GM18499 (cell line): ENCODE measurements around the gene ATP5MC3.
"Not testable (repeated sequence)": the region's sequence is repeated elsewhere in the genome, so short reads cannot be mapped to it uniquely, and the experiment has no call there.

ENCODE experiments used
- ATAC-seq: cut with Tn5 transposase; IDR thresholded peaks from one replicate; pipeline ENCODE4 v1.9.1; 2021; ENCODE audit warnings: moderate number of reproducible peaks; ENCODE audit not compliant: insufficient read depth, unreplicated experiment

ATP5MC3 gene

DNA sequence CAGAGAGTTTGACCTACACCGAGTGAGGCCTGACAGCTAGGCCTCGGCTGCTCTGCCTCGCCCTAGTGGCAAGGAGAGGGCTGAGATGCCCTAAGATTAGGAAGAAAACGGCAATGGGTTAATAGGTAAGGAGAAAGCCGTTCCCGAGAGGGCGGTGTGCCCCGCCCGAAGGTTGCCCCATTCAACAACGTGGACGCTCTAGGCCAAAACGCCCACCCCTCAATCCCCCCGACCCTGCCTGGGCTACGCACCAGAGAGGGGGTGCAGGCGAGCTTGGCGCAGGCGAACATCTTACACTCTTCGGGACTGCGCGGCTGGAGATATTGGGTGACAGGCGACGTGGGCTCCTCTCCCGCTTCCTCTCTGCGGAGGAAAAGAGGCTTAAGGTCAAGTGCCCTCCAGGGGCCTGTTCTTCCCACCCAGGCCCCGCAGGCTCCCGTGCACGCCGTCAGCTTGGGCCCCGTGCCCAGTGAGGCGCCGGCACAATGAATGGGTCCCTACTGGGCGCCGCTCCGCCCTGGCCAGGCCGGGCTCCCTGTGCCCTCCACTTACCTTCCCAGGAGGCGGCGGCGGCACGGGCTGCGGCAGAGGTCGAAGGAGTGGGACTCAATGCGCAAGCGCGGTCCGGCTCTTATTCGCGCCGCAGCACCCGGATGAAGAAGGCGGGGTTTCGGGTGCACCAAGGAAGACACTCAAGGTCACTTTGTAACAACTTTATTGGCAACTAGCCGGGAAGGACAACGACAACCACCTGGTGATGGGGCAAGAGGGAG, at the start of gene ATP5MC3:
ATP5MC3 (minus strand) TSS at position 607 of the 773 bp plus-strand sequence; CDS start at position 290, 317 bp downstream.
- ATAC-seq: peak; percentile 51

DNA sequence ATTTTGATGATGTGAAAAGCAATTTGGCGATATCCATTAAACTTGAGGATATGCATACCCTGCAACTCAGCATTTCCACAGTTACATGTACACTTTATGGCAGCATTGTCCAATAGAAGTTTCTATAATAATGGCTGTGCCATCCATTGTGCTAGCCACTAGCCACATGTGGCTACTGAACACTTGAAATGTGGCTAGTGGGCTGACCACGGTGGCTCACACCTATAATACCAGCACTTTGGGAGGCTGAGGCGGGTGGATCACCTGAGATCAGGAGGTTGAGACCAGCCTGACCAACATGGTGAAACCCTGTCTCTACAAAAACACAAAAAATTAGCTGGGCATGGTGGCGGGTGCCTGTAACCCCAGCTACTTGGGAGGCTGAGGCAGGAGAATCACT, 47.1 kb upstream of the ATP5MC3 start:
- not testable (repeated sequence) for ATAC-seq

- ATAC-seq: no peak
These were observed 46.7 kb upstream of the ATP5MC3 start for GRCh38 chr2:175228179-175228578.

DNA sequence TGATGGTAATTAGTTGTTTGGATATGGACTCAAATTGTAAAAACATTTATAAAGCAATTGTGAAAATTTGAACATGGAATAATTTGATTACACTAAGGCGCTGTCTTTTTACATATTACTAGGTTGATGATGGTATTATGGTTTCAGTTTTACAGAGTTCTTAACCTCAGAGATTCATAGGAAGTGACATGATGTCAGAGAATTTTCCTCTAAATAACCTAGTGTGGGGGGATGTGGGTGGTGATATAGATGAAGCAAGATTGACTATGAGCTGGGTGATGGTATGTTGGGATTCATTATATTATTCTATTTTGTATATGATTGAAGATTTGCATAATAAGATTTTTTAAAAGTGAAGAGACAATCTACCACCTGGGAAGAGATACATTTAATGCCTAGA, 45.9 kb upstream of the ATP5MC3 start:
- ATAC-seq: no peak

DNA sequence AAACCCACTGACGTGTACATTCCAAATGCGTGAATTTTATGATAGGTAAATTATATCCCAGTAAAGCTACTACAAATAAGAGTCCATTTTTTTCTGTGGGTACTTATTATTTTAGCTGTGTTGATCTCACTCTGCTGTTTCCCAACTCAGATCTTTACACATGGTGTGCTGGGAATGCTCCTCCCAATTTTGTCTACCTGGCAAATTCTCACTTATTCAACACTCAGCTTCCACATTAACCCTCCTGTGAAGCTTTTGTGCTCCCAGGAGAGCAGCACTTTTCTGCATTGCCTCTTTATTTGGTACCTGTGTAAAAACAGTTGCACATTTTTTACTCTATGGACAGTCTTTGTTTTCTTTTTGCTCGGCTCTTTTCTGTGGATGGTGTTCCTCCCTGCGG, 38.6 kb upstream of the ATP5MC3 start:
- ATAC-seq: no peak

DNA sequence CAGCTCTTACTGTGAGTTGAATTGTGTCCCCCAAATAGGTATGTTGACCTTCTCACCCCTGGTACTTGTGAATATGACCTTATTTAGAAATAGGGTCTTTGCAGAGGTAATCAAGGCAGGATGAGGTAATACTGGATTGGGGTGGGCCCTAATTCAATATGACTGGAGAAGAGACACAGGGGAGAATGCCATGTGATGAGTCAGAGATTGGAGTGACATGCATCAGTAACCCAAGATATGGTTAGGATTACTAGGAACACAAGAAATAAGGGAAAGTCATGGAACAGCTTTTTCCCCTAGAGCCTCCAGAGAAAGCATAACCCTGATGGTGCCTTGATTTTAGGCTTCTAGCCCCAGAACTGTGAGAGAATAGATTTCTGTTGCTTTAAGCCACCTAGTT, 37.0 kb upstream of the ATP5MC3 start:
- no peak for ATAC-seq

DNA sequence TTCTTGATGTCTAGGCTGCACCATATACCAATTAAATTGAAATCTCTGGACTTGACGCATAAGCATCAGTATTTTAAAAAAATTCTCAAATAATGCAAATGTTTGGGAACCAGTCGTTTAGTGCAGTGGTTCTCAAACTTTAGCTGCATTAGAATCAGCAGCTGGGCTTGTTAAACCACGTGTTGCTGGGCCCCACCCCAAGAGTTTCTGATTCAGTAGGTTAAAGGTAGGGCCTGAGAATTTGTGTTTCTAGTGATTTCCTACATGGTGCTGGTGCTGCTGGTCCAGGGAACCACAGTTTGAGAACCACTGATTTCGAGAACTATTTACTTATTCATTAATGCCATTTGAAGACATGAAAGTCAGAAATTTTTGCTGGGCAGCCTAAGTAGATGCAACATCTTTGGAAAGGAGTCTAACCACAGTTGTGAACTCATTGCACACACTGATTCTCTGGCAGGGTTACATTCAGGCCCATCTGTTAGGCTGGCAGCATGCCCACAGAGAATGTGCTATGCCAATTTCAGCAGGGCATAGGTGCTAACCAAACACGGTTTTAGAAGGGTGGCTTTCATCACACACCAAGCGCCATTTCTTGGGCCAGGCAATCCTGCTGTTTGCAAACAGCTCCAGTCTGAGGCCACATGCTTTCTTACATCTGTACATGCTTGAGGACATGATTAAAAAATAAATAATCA, 26.4 kb upstream of the ATP5MC3 start:
- ATAC-seq: no peak

DNA sequence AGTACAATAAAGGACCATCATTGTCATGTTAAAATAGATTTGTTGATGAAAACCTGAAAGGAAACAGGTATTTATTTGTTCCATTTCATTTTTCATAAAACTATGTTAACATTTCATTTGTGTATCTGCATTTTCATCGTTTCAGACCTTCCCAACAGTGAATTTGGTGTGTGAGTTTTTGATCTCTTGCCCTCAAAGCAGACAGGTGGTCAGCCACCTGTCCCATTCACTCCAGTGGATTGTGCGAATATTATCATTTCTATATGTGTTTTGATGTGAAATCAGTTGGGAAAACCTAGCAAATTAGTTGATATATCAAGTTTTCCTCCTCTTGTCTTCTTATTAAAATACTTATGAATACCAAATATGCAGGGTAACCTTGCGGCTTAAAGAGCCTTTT, 25.4 kb upstream of the ATP5MC3 start:
- ATAC-seq: no peak

GRCh38 chr2:175205523-175205922, 24.0 kb upstream of the ATP5MC3 start:
- ATAC-seq: no peak

DNA sequence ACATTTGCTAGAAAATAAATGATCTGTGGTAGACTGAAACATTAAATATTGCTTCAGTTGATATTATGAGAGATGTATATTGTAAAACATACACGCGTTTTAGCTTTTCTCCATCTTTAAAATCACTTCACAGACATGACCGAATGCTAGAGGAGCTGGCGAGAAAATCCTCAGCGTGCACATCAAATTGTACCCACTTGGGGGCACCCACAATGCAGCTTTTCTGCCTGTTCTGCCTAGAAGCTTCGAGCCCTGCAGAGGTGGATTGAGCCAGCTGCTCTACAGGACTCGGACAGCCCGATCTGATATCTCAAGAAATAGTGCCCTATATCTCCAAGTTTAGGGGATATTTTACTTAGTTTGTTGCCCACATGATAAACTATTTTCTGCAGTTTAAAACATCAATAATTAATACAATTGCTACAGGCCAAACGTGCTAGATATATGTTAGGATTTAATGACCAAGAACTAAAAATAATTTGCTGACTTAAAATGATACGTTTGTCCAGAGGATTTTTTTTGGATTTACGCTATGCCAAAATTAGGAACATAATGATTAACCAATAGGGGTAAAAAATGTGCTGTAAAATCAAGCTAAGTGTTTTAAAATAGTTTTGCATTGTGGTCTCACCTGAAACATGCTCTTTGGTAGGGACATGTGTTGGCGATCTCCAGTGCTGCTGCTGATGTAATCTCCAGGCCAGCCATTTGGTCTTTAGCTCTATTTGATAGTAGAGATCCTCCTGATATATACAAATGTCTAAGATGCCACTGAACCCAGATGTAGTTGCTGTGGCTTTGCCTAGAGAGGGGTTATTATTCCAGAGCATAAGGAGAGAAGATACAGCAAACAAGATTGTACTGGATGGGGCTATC, 22.3 kb upstream of the ATP5MC3 start:
- no peak for ATAC-seq

DNA sequence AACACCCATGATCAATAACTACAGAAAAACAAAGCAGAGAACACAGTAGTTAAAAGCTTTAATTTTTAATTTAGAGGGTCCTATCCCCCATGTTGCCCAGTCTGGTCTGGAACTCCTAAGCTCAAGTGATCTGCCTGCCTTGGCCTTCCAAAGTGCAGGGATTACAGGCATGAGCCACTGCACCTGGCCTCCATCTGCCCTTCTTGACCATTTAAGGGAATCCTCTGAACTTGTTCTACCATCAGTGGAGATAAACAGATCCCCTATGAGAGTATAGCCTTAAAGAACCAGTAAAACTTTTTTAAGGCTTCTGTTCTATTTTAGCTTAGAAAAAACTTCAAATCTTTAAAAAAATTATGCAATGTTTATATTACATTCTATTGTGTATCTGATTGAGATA, 13.5 kb upstream of the ATP5MC3 start:
- no peak for ATAC-seq

DNA sequence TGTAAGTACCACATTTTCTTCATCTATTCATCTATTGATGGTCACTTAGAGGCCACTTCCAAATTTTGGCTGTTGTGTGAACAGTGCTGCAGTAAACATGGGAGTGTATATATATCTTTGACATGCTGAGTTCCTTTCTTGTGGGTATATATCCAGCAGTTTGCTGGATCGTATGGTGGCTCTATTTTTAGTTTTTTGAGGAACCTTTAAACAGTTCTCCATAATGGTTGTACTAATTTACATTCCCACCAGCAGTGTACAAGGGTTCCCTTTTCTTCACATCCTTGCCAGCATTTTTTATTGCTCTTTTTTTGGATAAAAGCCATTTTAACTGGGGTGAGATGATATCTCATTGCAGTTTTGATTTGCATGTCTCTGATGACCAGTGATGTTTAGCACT, 7.3 kb upstream of the ATP5MC3 start:
- ATAC-seq: no peak

- no peak for ATAC-seq
These were observed 5.9 kb upstream of the ATP5MC3 start for GRCh38 chr2:175187378-175187777.

GRCh38 chr2:175183674-175184073, 2.2 kb upstream of the ATP5MC3 start:
- no peak for ATAC-seq

- no peak for ATAC-seq
These were observed 383 bp upstream of the ATP5MC3 start for GRCh38 chr2:175181877-175182308.

GRCh38 chr2:175180701-175181103, 808 bp downstream of the ATP5MC3 start:
- peak; percentile 26 for ATAC-seq

DNA sequence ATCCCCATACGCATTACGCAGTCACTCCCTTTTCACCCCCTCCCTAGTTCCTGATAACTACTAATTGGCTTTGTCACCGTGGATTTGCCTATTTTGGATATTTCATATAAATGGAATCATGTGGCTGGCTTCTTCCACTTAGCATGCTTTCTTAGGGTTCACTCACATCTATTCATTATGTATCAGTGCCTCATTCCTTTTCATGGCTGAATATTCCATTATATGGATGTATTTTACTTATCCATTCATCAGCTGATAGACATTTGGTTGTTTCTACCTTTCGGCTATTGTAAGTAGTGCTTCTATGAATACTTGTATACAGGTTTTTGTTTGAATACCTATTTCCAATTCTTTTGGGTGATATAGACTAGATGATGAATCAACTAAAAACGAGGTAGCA, 4.9 kb downstream of the ATP5MC3 start:
- ATAC-seq: no peak

DNA sequence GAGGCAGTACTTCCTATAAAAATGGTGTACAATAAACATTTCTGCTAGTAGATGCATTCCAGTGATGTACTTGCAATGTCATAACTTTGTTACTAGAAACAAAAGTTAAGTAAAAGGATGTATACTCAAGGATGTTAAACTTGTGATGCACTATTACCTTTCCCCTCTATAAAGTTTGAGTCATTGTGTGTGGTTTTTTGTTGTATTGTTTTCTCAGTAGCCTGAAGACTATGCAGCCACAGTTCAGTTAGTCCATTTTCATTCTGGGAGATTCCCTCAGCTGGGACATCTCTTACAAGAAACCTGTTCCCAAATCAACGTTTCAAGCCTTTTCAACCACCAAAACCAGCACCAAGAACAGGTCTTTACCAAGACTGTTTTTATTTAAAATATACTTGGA, 5.6 kb downstream of the ATP5MC3 start:
- ATAC-seq: no peak

DNA sequence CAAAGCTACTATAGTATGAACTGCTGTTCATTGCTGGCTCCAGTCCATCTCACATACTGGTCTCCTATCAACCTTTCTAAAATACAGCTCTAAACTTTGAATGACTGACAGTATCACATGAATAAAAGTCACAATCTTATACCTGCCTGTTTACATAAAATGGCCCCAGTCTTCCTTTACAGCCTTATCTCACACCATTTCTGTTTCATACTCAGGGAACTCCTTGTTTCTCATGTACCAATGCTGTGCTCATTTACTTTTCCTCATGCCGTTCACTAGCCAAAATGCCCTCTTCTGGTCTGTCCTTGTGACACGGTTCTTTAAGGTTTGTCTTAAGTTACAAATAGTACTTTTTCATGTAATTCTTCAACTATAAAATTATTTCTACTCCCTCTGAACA, 6.2 kb downstream of the ATP5MC3 start:
- no peak for ATAC-seq

GRCh38 chr2:175170659-175171304, 10.7 kb downstream of the ATP5MC3 start:
- no peak for ATAC-seq
